ENCODE measurements around the gene ZC3H18.

The ZC3H18 gene

GRCh38 chr16:88575251-88575650 lies 5.0 kb downstream of the ZC3H18 start:
- no peak for DNase-seq
- intact Hi-C loops (cut with DNase I) = no loop called here

GRCh38 chr16:88576307-88576706 lies 6.1 kb downstream of the ZC3H18 start:
- no peak for DNase-seq
- intact Hi-C loops (cut with DNase I) = no loop called here

GRCh38 chr16:88577166-88577565 lies 7.0 kb downstream of the ZC3H18 start:
- intact Hi-C loops (cut with DNase I) = no loop called here
- peak in 1 of 10 donors; percentile 47 for DNase-seq

GRCh38 chr16:88578446-88579313 lies 8.5 kb downstream of the ZC3H18 start:
- intact Hi-C loops (cut with DNase I) = no loop called here
- DNase-seq = peak in 1 of 10 donors; percentile 64

GRCh38 chr16:88580371-88580770 lies 10.2 kb downstream of the ZC3H18 start:
- peak in 2 of 10 donors; percentile 59 to 64 for DNase-seq

GRCh38 chr16:88581033-88581432 lies 10.8 kb downstream of the ZC3H18 start:
- intact Hi-C loops (cut with DNase I) = no loop called here

More at GRCh38 chr16:88580371-88580770, 10.2 kb downstream of the ZC3H18 start:
- intact Hi-C loops (cut with DNase I) = no loop called here

GRCh38 chr16:88582912-88583575 lies 12.8 kb downstream of the ZC3H18 start:
- peak in 1 of 10 donors; percentile 42 for DNase-seq
- intact Hi-C loops (cut with DNase I) = no loop called here

More at GRCh38 chr16:88581033-88581432, 10.8 kb downstream of the ZC3H18 start:
- peak in 1 of 10 donors; percentile 39 for DNase-seq

GRCh38 chr16:88584676-88585075 lies 14.5 kb downstream of the ZC3H18 start:
- intact Hi-C loops (cut with DNase I) = no loop called here
- no peak for DNase-seq

- intact Hi-C loops (cut with DNase I) = no loop called here
- peak in 2 of 10 donors; percentile 60 to 81 for DNase-seq
Measured at GRCh38 chr16:88585269-88585668, 15.1 kb downstream of the ZC3H18 start.

GRCh38 chr16:88585927-88586581 lies 15.9 kb downstream of the ZC3H18 start:
- intact Hi-C loops (cut with DNase I) = no loop called here
- peak in 2 of 10 donors; percentile 49 to 75 for DNase-seq

GRCh38 chr16:88588148-88588547 lies 17.9 kb downstream of the ZC3H18 start:
- intact Hi-C loops (cut with DNase I) = no loop called here

GRCh38 chr16:88588754-88589153 lies 18.6 kb downstream of the ZC3H18 start:
- intact Hi-C loops (cut with DNase I) = no loop called here
- no peak for DNase-seq

More at GRCh38 chr16:88588148-88588547, 17.9 kb downstream of the ZC3H18 start:
- peak in 2 of 10 donors; percentile 41 to 57 for DNase-seq

- DNase-seq = peak in 1 of 10 donors; percentile 15
- intact Hi-C loops (cut with DNase I) = no loop called here
Measured at GRCh38 chr16:88589441-88589840, 19.2 kb downstream of the ZC3H18 start.

- DNase-seq = peak in 4 of 10 donors; percentile 29 to 85 (median 52)
- intact Hi-C loops (cut with DNase I) = no loop called here
Measured at GRCh38 chr16:88591577-88592021, 21.4 kb downstream of the ZC3H18 start.

- peak in 2 of 10 donors; percentile 56 to 74 for DNase-seq
- intact Hi-C loops (cut with DNase I) = no loop called here
Measured at GRCh38 chr16:88593061-88593460, 22.9 kb downstream of the ZC3H18 start.

- intact Hi-C loops (cut with DNase I) = no loop called here
Measured at GRCh38 chr16:88593489-88593888, 23.3 kb downstream of the ZC3H18 start.

GRCh38 chr16:88593910-88594309 lies 23.7 kb downstream of the ZC3H18 start:
- intact Hi-C loops (cut with DNase I) = no loop called here
- DNase-seq = peak in 2 of 10 donors; percentile 64 to 68

More at GRCh38 chr16:88593489-88593888, 23.3 kb downstream of the ZC3H18 start:
- DNase-seq = peak in 9 of 10 donors; percentile 34 to 96 (median 67)

- peak in 2 of 10 donors; percentile 16 to 43 for DNase-seq
- intact Hi-C loops (cut with DNase I) = no loop called here
Measured at GRCh38 chr16:88595101-88595500, 24.9 kb downstream of the ZC3H18 start.

GRCh38 chr16:88595921-88596320 lies 25.7 kb downstream of the ZC3H18 start:
- DNase-seq = peak in 2 of 10 donors; percentile 49 to 53
- intact Hi-C loops (cut with DNase I) = no loop called here

- DNase-seq = peak in 3 of 10 donors; percentile 55 to 74 (median 71)
Measured at GRCh38 chr16:88596483-88596882, 26.3 kb downstream of the ZC3H18 start.

More at GRCh38 chr16:88596483-88596882, 26.3 kb downstream of the ZC3H18 start:
- intact Hi-C loops (cut with DNase I) = no loop called here
